Measurements from ENCODE around the gene MAPK11.

GRCh38 chr22:50228366-50228765, 41.8 kb downstream of the MAPK11 start:
- TF ChIP-seq CTCF (IDR thresholded peaks at IDR 0.05): no peak
- TF ChIP-seq POLR2A (IDR thresholded peaks at IDR 0.05): no peak
- TF ChIP-seq POLR2AphosphoS5 (IDR thresholded peaks at IDR 0.05): no peak
- TF ChIP-seq EP300 (IDR thresholded peaks at IDR 0.05; ENCODE audit: low read depth): no peak

All from transverse colon (tissue), 4 donors.